ENCODE data around the gene ATXN7L1.

Gene ATXN7L1

DNA sequence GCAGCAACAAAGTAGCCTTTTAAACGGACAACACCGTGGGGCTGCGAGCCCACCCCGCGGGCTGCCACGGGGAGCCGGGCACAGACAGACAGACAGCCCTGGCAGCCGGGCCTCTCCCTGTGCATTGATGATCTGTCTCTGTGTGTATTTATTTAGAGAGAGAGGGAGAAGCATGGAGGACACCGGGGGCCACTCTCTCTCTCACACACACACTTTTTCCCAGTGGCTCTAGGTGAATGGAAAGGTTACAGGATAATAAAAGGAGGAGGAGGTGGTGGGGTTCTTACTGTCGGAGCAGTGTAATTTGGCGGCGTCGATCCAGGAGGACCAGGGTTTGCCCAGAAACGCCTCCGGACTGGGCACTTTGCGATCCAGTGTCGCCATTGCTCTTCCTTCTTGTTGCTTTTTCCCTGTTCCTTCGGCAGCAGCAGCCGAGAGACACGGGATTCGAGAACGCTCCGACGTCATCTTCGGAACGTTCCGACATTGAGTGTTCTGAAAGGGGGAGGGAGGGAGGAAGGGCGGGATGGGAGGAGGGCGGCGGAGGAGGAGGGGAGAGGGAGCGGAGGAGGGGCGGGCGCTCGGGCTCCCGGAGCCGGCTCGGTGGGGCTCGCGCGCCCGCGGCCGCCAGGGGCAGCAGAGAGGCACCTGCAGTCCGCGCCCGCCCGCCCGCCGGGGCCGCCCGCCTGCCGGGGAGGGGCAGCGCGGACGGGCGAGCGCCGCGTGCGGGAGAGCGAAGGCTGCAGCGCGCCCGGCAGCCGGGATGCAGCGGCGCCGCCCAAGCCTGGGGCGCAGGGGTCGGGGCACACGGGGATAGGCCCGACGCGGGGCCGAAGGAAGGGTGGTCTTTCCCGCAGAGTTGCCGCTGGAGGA lies at the start of gene ATXN7L1:
Gene ATXN7L1, minus strand, starts transcription at position 509 of the 873 bp plus-strand sequence. Its CDS starts 41 bp downstream, at position 468.
- peak; percentile 89 for DNase-seq

- no peak for DNase-seq
Observed at GRCh38 chr7:105926131-105926530, 49.7 kb upstream of the ATXN7L1 start.

DNA sequence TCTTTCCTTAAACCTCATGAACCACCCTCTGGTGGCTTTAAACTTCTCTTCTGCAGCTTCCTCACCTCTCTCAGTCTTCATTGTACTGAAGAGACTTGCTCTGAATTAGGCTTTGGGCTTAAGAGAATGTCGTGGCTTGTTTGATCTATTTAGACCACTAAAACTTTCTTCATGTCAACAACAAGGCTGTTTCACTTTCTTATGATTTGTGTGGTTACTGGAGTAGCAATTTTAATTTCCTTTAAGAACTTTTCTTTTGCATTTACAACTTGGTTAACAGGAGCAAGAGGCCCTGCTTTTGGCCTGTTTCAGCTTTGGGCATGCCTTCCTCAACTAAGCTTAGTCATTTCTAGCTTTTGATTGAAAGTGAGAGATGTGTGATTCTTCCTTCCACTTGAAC lies 48.5 kb upstream of the ATXN7L1 start:
- DNase-seq, result no peak

DNA sequence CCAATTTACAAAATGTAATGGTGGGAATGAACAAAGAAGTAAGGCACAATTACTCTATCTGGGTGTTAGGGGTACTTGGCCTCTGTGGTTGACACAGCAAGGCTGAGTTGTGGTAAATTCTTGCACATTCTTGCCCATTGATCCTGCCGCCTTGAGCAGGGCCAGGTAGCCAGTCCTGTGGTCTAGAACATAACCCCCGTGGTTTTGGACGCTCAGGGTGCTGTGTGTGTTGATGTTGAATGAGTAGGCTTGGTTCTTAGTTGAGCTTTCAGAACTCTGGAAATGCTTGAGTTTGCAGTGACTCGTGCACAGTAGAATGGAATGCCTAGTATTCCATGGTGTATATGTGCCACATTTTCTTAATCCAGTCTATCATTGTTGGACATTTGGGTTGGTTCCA lies 44.4 kb upstream of the ATXN7L1 start:
- no peak for DNase-seq

DNA sequence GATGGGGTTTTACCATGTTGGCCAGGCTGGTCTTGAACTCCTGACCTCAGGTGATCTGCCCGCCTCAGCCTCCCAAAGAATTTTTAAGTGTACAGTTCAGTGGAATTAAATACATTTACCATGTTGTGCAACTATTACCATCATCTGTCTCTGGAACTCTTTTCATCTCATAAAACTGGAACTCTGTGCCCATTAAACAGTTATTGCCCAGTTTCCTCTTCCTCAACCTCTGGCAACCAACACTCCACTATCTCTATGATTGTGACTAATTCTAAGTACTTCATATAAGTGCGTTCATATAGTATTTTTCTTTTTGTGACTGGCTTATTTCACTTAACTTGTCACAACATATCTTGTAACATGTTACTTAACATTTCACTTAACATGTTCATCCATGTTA lies 41.3 kb upstream of the ATXN7L1 start:
- DNase-seq, result no peak

DNA sequence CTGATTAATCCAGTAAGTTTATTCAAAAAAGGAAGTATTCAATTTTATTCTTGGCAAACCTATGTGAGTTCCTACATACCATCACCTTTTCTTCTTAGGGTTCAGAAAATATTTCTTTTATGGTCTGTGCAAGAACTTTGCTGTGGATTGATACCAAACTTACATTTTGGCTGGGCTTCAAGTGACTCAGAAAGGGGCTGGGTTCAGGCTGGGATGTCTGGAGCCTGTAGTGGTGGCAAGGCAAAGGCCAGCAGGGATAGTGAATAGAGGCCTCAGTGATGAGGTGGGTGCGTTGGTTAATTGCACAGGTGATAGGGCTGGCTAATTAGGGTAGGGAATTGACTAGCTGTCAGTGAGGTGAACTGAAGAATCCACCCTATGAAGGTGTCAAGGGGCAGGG lies 40.2 kb upstream of the ATXN7L1 start:
- no peak for DNase-seq

DNA sequence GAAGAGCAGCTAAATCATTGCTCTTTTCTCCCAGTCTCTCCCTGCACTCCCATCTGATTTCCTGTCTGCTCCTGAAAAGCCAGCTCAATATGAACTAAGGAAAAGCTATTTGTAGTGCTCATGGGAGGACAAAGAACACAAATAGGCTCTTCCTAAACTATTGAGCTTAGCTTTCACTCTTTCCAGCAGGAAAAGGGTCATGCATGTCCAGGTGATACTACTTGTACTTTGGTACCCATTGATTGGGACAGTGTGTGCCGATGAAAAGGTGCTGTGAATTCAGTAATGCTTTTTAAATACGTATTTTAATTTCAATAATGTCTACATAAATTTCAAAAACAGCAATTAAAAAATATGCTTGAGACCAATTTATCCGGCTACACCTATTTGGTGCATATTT lies 37.5 kb upstream of the ATXN7L1 start:
- DNase-seq, result no peak

GRCh38 chr7:105911961-105912575 lies 35.7 kb upstream of the ATXN7L1 start:
- no peak for DNase-seq

DNA sequence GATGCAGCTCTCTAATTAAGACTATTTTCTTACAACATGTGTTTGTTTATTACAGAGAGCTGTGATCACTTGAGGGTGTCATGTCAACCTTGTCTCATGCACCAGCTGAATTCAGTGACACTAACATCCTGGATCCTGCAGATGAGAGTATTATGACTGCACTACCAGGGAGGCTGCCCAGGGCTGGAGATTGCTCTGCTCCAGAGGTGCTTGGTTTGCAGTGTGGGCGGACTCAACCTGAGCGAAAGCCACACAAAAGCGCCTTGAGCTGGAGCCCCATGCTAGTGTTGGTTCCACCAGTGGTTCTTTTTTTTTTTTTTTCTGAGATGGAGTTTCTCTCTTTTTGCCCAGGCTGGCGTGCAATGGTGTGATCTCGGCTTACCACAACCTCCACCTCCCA lies 33.8 kb upstream of the ATXN7L1 start:
- DNase-seq, result no peak

- DNase-seq, result no peak
Observed at GRCh38 chr7:105909742-105910141, 33.3 kb upstream of the ATXN7L1 start.

GRCh38 chr7:105907129-105907846 lies 30.9 kb upstream of the ATXN7L1 start:
- no peak for DNase-seq

DNA sequence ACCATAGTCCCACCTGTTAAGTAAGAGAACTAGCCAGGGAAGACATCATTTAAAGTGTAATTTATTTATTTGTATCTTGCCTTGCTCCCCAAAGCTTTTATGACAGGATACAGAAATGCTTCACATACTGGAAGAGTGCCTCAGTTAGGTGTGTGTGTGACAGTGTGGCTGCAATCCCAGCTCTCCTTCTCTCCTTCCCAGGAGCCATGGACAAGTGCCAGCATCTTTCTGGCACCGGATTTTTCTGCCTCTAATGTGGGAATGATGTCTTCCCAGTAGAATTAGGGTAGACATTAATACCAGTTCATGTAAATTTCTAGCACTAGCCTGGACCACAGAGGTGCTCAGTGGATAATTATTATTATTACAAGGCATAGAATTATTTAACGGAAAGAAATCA lies 30.3 kb upstream of the ATXN7L1 start:
- DNase-seq, result no peak

DNA sequence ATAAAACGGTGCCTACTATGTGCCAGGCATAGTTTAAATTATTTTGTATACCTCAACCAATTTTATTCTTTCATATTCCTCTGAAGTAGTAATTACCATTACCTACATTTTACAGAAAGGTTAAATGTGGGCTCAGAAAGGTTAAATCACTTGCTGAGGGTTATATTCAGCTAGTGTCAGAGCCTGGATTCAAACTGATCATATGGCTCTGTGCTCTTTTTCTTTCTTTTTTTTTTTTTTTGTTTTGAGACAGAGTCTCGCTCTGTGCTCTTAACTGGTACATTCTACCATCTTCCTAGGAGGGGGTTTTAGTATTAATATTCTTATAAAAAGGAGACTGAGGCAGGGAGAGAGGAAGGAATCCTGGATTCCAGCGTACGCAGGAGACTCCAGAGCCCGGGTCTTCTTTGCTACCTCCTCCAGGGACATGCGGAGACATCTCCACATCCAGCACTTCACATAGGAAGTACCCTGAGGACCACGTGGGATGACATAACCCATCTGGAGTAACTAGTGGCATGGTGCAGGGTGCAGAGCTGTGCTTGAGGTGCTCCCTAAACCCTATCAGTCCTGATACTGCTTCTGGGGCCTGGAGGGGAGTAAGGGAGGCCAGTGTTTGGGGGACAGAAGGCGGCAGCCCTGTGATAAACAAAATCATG lies 29.6 kb upstream of the ATXN7L1 start:
- DNase-seq, result no peak

DNA sequence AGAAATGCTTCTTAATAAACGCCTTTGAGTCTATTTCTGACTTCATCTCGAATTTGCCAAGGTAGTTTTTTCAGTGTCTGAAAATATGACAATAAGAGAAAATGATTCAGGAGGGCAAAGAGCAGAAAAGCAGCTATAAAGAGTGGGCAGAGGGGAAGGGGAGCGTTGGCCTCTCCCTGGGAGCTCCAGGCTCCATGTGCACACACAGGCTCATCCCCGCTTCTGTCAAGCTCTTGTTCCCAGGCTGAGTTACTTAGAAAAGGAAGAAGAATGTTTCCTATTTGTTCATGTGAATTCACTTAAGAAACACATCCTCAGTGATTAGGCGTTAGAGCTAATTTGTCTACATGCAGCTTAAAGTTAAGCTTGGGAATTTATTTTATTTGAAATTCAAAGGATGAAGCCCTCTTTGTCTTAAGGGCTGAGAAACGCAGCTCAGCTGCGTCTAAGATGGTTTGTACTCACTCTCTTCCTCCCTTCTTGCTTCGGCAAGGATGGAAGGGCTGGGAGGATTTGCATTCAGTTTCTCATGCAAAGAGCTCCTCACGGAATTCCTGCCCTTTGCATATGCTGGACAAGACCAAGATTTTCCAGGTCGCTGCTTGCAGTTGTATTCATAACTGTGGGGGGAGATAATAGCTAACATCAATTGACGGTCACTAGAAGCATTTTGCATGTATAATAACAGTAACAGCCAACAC lies 29.0 kb upstream of the ATXN7L1 start:
- DNase-seq, result no peak

DNA sequence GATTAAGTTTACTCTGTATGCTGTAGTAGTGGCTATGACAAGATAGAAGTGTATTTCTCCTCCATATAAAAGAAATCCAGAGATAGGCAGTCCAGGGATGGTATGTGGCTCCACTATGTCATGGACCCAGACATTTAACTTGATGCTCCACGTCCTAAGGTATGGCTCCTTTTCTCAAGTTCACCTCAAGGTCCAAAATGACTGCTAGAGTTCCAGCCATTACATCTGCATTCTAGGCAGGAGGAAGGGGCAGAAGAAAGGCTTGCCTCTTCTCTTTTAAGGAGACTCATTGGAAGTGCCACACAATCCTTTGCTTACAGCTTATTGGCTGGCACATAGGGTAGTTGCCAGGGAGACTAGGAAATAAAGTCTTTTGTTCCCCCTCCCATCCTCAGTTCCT lies 27.7 kb upstream of the ATXN7L1 start:
- no peak for DNase-seq

DNA sequence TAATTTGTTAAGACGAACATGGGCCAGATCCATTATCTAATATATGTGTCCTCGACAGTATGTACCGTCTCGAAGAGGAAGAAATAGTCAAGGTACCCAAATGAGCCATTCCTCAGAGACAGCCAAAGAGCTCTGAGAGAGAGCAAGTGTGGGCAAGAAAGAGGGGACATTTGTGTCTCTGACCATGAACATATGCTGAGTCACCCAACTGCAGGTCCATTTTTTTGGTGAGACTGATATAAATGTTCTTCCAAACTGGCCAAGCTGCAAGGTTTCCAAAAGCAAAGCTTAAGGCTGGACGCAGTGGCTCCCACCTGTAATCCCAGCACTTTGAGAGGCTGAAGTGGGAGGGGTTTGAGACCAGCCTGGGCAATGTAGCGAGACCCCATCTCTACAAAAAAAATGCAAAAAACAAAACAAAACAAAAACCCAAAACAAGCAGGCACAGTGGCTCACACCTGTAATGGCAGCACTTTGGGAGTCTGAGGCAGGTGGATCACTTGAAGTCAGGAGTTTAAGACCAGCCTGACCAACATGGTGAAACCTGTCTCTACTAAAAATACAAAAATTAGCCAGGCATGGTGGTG lies 26.0 kb upstream of the ATXN7L1 start:
- DNase-seq, result no peak

DNA sequence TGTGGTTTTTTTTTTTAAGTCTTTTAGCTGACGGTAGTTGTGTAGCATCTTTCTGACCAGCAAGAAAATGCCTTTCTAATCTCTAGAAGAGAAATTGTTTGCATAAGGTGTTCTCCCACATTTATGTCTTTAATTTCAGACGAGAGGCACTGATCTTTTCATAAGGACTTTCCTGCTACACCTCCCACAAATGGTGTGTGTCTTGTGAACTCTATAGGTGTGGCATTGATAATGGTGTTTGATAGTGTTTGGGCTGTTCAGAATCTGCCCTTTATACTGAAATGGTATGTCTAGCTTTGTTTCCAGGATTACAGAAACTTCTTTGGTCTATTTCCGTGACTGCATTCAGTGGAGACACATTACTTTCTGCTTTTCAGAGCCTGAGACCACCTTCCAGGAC lies 21.6 kb upstream of the ATXN7L1 start:
- DNase-seq, result no peak

DNA sequence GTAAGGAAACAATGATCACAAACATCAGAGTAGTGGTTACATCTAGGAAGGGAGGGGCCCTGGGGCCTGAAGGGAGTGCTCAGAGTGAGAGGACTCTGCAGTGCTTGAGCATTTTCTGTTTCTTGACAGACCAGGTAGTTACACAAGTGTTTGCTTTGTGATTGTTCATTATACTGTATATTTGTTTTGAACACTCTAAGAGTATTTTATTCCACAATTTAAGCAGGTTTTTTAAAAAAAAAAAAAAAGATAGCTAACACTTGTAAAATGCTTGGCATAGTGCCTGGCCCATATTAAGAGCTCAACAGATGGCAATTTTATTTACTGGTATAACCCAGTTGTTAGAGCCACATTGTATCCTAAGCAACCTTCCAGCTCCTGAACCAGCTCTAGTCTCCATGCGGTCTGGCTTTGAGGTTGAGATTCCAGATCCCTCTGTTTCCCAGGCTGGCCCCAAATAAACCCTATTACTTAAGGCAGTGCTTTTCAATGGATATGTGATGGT lies 20.1 kb upstream of the ATXN7L1 start:
- peak; percentile 95 for DNase-seq

DNA sequence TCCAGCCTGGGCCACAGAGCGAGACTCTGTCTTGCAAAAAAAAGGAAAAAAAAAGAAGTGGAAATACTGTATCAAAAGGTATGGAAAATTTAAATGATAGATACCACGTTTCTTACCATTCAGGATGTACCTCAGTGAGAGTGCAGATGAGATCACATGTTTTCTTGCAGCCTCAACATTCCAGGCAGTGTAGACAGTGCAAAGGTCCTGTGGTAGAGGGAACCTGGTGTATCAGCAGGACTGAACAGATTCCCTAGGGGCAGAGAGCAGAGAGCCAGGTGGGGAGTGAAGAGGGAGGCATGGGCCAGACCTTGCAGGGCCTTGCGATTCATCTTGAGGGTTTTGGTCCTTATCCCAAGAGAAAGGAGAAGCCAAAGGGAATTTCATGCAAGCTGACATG lies 17.7 kb upstream of the ATXN7L1 start:
- DNase-seq, result no peak

DNA sequence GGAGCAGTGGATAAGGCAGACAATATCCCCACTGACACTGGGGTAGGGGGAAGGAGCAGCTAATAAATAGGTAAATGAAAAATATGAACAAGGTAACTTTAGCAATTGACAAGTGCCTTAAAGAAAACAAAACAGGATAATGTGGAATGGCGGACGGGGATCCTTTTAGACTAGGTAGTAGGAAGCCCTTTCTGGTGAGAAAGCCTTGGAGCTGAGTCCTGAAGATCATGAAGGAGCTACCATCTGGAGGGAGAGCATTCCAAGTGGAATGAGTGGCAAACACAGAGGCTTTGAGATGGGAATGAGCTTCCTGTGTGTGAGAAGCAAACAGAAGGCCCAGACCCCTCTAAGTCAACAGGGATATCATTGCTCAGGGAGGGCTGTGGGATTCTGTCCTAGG lies 16.0 kb upstream of the ATXN7L1 start:
- DNase-seq, result no peak

GRCh38 chr7:105890290-105890997 lies 14.0 kb upstream of the ATXN7L1 start:
- no peak for DNase-seq
